Chondrocyte (in vitro differentiated cells): ENCODE data around the gene CLCN4. TPM values are rescaled to one million over a fixed set of nuclear protein-coding genes. Genes with fewer than 3 reads are reported as not detected.

Source experiments
- DNase-seq: peaks from one replicate; pipeline ENCODE4 v3.0.0; 2021; ENCODE audit warnings: mixed read lengths, low spot score
- H3K27ac Mint-ChIP-seq: one replicate; pipeline ENCODE4 v1.8.0; 2021; ENCODE audit warnings: mild to moderate bottlenecking, moderate library complexity, mixed read lengths; ENCODE audit not compliant: unreplicated experiment
- H3K27me3 Mint-ChIP-seq: 2 replicates; pipeline ENCODE4 v1.8.0; 2021; ENCODE audit warnings: low read depth, mixed read lengths
- H3K36me3 Mint-ChIP-seq: 2 replicates; pipeline ENCODE4 v1.8.0; 2021; ENCODE audit warnings: low read depth, mixed read lengths
- H3K4me1 Mint-ChIP-seq: 2 replicates; pipeline ENCODE4 v1.8.0; 2021; ENCODE audit warnings: low read depth, mild to moderate bottlenecking, mixed read lengths
- H3K4me3 Mint-ChIP-seq: one replicate; pipeline ENCODE4 v1.8.0; 2021; ENCODE audit warnings: mild to moderate bottlenecking, moderate library complexity, mixed read lengths; ENCODE audit not compliant: unreplicated experiment
- H3K9me3 Mint-ChIP-seq: 2 replicates; pipeline ENCODE4 v1.8.0; 2021; ENCODE audit warnings: low read depth, mixed read lengths
- total RNA-seq: library from RNA; stranded (reverse); gene quantifications from 3 replicates; pipeline ENCODE4 v1.2.1, GENCODE V29; 2021
- TF ChIP-seq, protein P1 (sequence below): fragments of 200-600 bp; sonication (generic); IDR thresholded peaks from 2 replicates; pipeline ENCODE4 v1.5.0; 2021; ENCODE audit warnings: antibody characterized with exemption, mild to moderate bottlenecking, moderate library complexity

The CLCN4 gene
- total RNA-seq, 1 donor from 2014 or later, result 2.2 TPM

DNA sequence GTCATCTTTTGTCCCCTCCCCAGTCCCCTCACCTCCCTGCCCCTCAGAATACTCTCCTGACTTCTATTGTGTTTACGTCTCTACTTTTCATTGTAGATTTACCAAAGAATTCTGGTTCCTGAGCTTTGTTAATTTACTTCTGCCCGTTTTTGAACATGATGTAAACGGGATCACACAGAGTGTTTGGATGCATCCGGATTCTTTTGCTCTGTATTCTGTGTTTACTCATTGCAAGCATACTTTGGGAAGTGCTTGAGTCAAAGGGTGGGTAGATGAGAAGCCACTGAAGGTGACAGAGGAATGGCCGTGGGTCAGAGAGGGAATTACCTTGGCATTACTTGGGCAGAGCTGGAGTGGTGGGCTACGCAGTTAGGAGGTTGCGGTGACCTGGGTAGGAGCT lies 18.0 kb downstream of the CLCN4 start:
- TF ChIP-seq, protein P1, sequence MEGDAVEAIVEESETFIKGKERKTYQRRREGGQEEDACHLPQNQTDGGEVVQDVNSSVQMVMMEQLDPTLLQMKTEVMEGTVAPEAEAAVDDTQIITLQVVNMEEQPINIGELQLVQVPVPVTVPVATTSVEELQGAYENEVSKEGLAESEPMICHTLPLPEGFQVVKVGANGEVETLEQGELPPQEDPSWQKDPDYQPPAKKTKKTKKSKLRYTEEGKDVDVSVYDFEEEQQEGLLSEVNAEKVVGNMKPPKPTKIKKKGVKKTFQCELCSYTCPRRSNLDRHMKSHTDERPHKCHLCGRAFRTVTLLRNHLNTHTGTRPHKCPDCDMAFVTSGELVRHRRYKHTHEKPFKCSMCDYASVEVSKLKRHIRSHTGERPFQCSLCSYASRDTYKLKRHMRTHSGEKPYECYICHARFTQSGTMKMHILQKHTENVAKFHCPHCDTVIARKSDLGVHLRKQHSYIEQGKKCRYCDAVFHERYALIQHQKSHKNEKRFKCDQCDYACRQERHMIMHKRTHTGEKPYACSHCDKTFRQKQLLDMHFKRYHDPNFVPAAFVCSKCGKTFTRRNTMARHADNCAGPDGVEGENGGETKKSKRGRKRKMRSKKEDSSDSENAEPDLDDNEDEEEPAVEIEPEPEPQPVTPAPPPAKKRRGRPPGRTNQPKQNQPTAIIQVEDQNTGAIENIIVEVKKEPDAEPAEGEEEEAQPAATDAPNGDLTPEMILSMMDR, result no peak
- Mint-ChIP-seq H3K36me3 (no peaks in the 10 kb centered on the region), H3K27me3 (no peaks in the 10 kb centered on the region), H3K4me3 (no peak overlapping the region), H3K27ac (peak overlapping the region; percentile 82), H3K9me3 (no peaks in the 10 kb centered on the region), H3K4me1 (peaks cover 39% of the 10 kb centered on the region)
- no peak for DNase-seq

DNA sequence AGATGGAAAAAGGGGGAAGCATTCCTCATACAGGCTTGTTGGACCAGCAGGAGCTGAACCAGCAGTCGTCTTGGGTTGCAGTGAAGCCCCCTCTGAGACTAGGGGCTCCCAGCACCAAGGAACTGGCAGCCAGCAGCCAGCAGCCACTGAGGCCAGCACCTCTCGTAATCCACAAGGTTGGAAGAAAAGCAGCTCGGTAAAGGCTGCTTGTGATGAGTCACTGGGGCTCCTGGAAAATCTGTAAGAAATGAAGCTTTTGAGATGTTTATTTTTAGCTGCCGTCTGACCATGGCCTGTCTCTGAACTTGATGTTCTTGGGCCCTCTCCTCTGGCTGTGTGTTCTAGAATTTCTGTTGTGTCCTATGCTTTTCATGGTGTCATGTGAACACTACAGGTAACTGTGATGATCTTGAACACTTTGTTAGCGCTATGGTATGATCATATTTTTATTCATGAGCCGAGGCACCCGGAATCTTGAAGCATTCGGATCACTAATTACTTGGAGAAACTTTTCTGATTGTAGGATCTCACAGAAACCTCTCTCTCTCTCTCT lies 18.6 kb downstream of the CLCN4 start:
- Mint-ChIP-seq H3K4me1 (peaks cover 39% of the 10 kb centered on the region), H3K27ac (peak overlapping the region; percentile 82)
- DNase-seq, result no peak

DNA sequence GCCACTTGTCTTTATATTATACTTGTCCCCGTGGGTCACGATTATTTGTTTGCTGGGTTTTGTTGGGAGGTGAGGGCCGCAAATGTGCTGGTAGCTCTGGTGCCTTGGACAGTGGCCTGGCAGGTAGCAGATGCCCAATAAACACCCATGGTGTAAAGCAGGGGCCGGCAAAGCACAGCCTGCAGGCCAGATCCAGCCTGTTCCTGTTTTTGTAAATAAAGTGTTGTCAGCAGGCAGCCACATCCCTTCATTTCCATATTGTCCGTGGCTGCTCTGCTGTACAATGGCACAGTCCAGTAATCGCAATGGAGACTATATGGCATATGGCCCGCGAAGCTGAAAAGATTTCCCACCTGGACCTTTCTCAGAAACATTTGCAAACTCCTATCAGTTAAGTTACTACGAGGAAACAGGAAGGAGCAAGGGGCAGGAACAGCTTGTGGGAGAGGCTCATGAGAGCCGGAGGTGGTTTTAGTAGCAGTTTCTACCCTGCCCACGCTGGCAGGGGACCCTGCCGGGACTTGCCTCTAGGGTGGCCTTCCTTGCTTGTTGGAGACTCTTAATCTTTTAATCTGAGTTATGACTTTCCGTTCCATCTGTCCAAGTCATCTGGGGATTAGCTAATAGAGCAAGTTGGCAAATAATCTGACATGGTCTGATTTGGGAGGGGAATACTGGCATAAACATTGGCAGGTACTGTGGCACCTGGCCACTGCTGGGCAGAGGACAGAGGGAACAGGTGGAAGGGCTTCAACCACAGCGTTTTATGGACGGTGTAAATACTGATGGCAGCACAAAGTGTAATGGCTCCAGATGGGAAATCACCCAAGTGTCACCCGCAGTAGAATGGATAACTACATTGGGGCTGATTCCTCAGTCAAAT lies 19.6 kb downstream of the CLCN4 start:
- H3K9me3 Mint-ChIP-seq, result no peaks in the 10 kb centered on the region
- H3K36me3 Mint-ChIP-seq, result no peaks in the 10 kb centered on the region
- TF ChIP-seq, protein P1, result no peak
- H3K4me3 Mint-ChIP-seq, result no peak overlapping the region
- no peaks in the 10 kb centered on the region for H3K27me3 Mint-ChIP-seq
- no peak for DNase-seq
- H3K4me1 Mint-ChIP-seq, result peaks cover 39% of the 10 kb centered on the region
- H3K27ac Mint-ChIP-seq, result peak overlapping the region; percentile 81

More for the DNA sequence above, 18.6 kb downstream of the CLCN4 start:
- H3K4me3 Mint-ChIP-seq, result no peak overlapping the region
- TF ChIP-seq, protein P1, result no peak
- H3K36me3 Mint-ChIP-seq, result no peaks in the 10 kb centered on the region
- H3K9me3 Mint-ChIP-seq, result no peaks in the 10 kb centered on the region
- no peaks in the 10 kb centered on the region for H3K27me3 Mint-ChIP-seq

DNA sequence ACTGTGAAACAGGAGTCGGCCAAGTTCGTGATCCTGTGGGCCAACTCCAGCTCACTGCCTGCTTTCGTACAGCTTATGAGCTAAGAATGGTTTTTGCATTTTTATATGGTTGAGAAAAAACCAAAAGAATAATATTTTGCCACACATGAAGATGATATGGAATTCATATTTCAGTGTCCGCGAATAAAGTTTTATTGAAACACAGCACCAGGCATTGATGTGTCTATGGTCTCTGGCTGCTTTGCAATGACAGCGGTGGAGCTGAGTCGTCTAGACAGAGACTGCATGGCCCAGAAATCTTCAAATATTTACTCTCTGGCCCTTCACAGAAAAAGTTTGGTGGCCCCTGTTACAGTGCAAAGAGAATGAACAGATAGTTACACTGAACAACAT lies 20.2 kb downstream of the CLCN4 start:
- Mint-ChIP-seq H3K4me3 (no peak overlapping the region), H3K4me1 (peaks cover 39% of the 10 kb centered on the region), H3K27me3 (no peaks in the 10 kb centered on the region), H3K9me3 (no peaks in the 10 kb centered on the region), H3K36me3 (no peaks in the 10 kb centered on the region), H3K27ac (no peak overlapping the region)
- TF ChIP-seq, protein P1, result no peak
- DNase-seq, result no peak

DNA sequence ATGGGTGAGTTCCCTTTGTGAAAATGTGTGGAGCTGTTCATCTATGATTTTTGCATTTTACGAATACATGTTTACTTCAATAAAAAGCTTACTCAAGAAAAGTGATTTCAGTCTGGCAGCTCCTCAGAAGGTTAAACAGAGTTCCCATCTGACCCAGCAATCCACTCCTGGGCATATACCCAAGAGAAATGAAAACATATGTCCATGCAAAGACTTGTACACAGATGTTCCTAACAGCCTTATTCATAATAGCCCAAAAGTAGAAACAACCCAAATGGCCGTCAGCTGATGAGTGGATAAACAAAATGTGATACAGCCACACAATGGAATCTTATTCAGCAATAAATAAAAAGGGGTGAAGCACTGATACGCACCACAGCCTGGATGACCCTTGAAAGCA lies 20.8 kb downstream of the CLCN4 start:
- Mint-ChIP-seq H3K36me3 (no peaks in the 10 kb centered on the region), H3K27ac (no peak overlapping the region), H3K9me3 (no peaks in the 10 kb centered on the region), H3K4me3 (no peak overlapping the region), H3K27me3 (no peaks in the 10 kb centered on the region), H3K4me1 (peaks cover 39% of the 10 kb centered on the region)
- TF ChIP-seq, protein P1, result no peak
- no peak for DNase-seq
